GM12878 (cell line): ENCODE results near the gene SIM2. TPM values are rescaled to one million over a fixed set of nuclear protein-coding genes. Genes with fewer than 3 reads are reported as not detected.

Experiments
- BCLAF1 ChIP-seq: fragments of 450-650 bp; IDR thresholded peaks from 2 replicates; pipeline ENCODE4 v1.6.1; 2017; ENCODE audit warnings: antibody characterized with exemption, mild to moderate bottlenecking, moderate library complexity
- CEBPZ ChIP-seq: fragments of 150-350 bp; IDR thresholded peaks from 2 replicates; pipeline ENCODE4 v1.6.1; 2016; ENCODE audit warnings: low read depth, low read length
- DPF2 ChIP-seq: fragments of 450-650 bp; IDR thresholded peaks from 2 replicates; pipeline ENCODE4 v1.6.1; 2017; ENCODE audit warnings: mild to moderate bottlenecking
- MEF2B ChIP-seq: fragments of 450-650 bp; IDR thresholded peaks from 2 replicates; pipeline ENCODE4 v1.6.1; 2018; ENCODE audit warnings: mild to moderate bottlenecking, moderate library complexity; ENCODE audit not compliant: partially characterized antibody, poor library complexity, severe bottlenecking
- NBN ChIP-seq: fragments of 450-650 bp; IDR thresholded peaks from 2 replicates; pipeline ENCODE4 v1.6.1; 2016
- NR2C1 ChIP-seq: fragments of 450-650 bp; IDR thresholded peaks from 2 replicates; pipeline ENCODE4 v1.6.1; 2017; ENCODE audit warnings: antibody characterized with exemption, mild to moderate bottlenecking, moderate library complexity
- RCOR1 ChIP-seq: conservative IDR thresholded peaks from 2 replicates; pipeline ENCODE4 v1.6.1; 2012; ENCODE audit warnings: low read depth, low read length, improper control_type of control experiment
- RFX5 ChIP-seq: IDR thresholded peaks from 2 replicates; pipeline ENCODE4 v1.6.1; 2011; ENCODE audit warnings: low read depth, low read length, improper control_type of control experiment
- STAT3 ChIP-seq: IDR thresholded peaks from 2 replicates; pipeline ENCODE4 v1.6.1; 2011; ENCODE audit warnings: low read depth, low read length, improper control_type of control experiment
- polyA plus RNA-seq, 11 experiments: library from polyadenylated mRNA; depleted of rRNA in 4 of 11; unstranded in 6 of 11; stranded (reverse) in 5 of 11; fragments of >200 nt; fragmentation: Nextera tagmentation in 4 of 11; fragmentation: Illumina TruSeq in 1 of 11; extraction: Ambion mirVana in 4 of 11; extraction: Trizol in 1 of 11; gene quantifications; 1 replicate in 1 of 11; 2 replicates in 10 of 11; pipeline versions ENCODE4 v1.2.1 to v1.2.3, GENCODE V29; 2011 to 2016; ENCODE audit warnings: inconsistent platforms in 2 of 11, missing spikeins in 2 of 11, low read depth in 1 of 11
- total RNA-seq, 4 experiments: library from RNA; depleted of rRNA in 3 of 4; stranded (reverse); fragments of >200 nt in 3 of 4; fragmentation: Illumina TruSeq in 1 of 4; extraction: Trizol in 1 of 4; gene quantifications; 2 replicates each; pipeline versions ENCODE4 v1.2.1 to v1.2.3, GENCODE V29; 2013 to 2021
- TF ChIP-seq, protein P1 (sequence below): fragments of 450-650 bp; conservative IDR thresholded peaks from 2 replicates; pipeline ENCODE4 v1.6.1; 2017; ENCODE audit warnings: mild to moderate bottlenecking, moderate library complexity
- TF ChIP-seq, protein P2 (sequence below): IDR thresholded peaks from 2 replicates; pipeline ENCODE4 v1.6.1; 2011; ENCODE audit warnings: low read depth, mild to moderate bottlenecking, low read length, moderate library complexity, borderline replicate concordance; ENCODE audit errors: extremely low read depth

The SIM2 gene
- total and polyA plus RNA-seq, 10 of the 15 experiments (the other 5 are each of a cell fraction or from before 2014, with no cell fraction given): 0.02 to 0.15 (median 0.05) TPM; not detected in 7

GRCh38 chr21:36661511-36662309 lies 37.2 kb upstream of the SIM2 start (continued):
- TF ChIP-seq BCLAF1 (no peak), NBN (no peak), STAT3 (no peak), DPF2 (no peak), MEF2B (no peak), CEBPZ (no peak), RFX5 (no peak), RCOR1 (no peak), NR2C1 (no peak)
- TF ChIP-seq, protein P1, sequence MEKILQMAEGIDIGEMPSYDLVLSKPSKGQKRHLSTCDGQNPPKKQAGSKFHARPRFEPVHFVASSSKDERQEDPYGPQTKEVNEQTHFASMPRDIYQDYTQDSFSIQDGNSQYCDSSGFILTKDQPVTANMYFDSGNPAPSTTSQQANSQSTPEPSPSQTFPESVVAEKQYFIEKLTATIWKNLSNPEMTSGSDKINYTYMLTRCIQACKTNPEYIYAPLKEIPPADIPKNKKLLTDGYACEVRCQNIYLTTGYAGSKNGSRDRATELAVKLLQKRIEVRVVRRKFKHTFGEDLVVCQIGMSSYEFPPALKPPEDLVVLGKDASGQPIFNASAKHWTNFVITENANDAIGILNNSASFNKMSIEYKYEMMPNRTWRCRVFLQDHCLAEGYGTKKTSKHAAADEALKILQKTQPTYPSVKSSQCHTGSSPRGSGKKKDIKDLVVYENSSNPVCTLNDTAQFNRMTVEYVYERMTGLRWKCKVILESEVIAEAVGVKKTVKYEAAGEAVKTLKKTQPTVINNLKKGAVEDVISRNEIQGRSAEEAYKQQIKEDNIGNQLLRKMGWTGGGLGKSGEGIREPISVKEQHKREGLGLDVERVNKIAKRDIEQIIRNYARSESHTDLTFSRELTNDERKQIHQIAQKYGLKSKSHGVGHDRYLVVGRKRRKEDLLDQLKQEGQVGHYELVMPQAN: no peak
- TF ChIP-seq, protein P2, sequence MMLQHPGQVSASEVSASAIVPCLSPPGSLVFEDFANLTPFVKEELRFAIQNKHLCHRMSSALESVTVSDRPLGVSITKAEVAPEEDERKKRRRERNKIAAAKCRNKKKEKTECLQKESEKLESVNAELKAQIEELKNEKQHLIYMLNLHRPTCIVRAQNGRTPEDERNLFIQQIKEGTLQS: no peak
